SJSA1 (cell line): Measurements from ENCODE around the gene GCH1. TPM values are rescaled to one million over a fixed set of nuclear protein-coding genes. Genes with fewer than 3 reads are reported as not detected.
"Not testable (repeated sequence)": the region's sequence is repeated elsewhere in the genome, so short reads cannot be mapped to it uniquely, and the experiment has no call there.

Experiments
- DNase-seq, 2 experiments: peaks; one replicate each; pipeline ENCODE4 v3.0.0-alpha.2; 2015 to 2020; ENCODE audit warnings: low spot score in 2 of 2, low read depth in 1 of 2
- H3K27ac ChIP-seq: fragments of 250-450 bp; sonication (Bioruptor Pico); 2 replicates; pipeline ENCODE4 v1.5.1; 2020; ENCODE audit warnings: mild to moderate bottlenecking, moderate library complexity
- H3K27me3 ChIP-seq: fragments of 250-450 bp; sonication (Bioruptor Pico); replicated peaks from 2 replicates; pipeline ENCODE4 v1.5.1; 2020; ENCODE audit warnings: mild to moderate bottlenecking, moderate library complexity
- H3K36me3 ChIP-seq: fragments of 250-450 bp; sonication (Bioruptor Pico); 2 replicates; pipeline ENCODE4 v1.5.1; 2020; ENCODE audit warnings: mild to moderate bottlenecking
- H3K4me1 ChIP-seq: fragments of 250-450 bp; sonication (Bioruptor Pico); replicated peaks from 2 replicates; pipeline ENCODE4 v1.6.1; 2021; ENCODE audit warnings: mild to moderate bottlenecking
- H3K4me3 ChIP-seq: fragments of 250-450 bp; sonication (Bioruptor Pico); 2 replicates; pipeline ENCODE4 v1.5.1; 2020; ENCODE audit warnings: mild to moderate bottlenecking
- H3K9me3 ChIP-seq: fragments of 250-450 bp; sonication (Bioruptor Pico); replicated peaks from 2 replicates; pipeline ENCODE4 v1.5.1; 2020; ENCODE audit warnings: mild to moderate bottlenecking
- total RNA-seq: library from RNA; depleted of rRNA; stranded (reverse); fragments of >200 nt; shearing (Covaris generic); gene quantifications from 2 replicates; pipeline ENCODE4 v1.2.3, GENCODE V29; 2014

The GCH1 gene
- total RNA-seq, 1 experiment from 2014 or later = 1.8 TPM

DNA sequence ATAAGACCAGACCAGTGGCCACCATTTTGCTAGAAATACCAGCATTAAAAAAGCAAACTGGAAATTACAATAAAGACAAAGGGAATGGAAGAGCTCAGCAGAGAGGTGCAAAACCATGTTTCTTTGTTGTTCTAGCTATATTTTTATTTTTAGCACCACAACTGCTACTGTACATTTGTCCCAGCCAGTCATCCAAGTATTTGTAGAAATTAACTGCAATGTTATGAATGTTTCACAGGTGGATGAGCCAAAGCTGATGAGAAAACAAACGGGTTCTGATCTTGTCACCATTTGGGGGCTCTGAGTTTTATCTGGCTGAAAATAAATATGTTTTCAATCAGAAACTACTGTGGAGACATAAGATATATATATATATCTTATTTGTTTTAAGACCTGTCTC lies 24.9 kb upstream of the GCH1 start:
- H3K4me3 ChIP-seq = no peak overlapping the region
- DNase-seq = no peak
- H3K36me3 ChIP-seq = no peaks in the 10 kb centered on the region
- 0 out of 2 replicates have a peak, but pooled peaks cover 2% of the 10 kb centered on the region for H3K27me3 ChIP-seq
- H3K9me3 ChIP-seq = no peaks in the 10 kb centered on the region
- no peaks in the 10 kb centered on the region for H3K4me1 ChIP-seq
- H3K27ac ChIP-seq = no peak overlapping the region

DNA sequence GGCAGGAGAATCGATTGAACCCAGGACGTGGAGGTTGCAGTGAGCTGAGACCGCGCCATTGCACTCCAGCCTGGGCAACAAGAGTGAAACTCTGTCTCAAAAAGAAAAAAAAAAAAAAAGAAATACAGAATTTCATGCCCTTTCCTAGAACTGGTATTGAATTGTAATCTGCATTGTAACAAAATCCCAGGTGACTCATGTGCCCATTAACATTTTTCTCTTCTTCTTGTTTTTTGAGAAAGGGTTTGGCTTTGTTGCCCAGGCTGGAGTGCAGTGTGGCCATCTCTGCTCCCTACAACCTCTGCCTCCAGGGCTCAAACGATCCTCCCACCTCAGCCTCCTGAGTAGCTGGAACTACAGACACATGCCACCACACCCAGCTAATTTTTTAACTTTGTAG lies 23.9 kb upstream of the GCH1 start:
- not testable (repeated sequence) for H3K4me1 ChIP-seq, H3K4me3 ChIP-seq, H3K9me3 ChIP-seq, H3K27me3 ChIP-seq, DNase-seq, H3K36me3 ChIP-seq, H3K27ac ChIP-seq

DNA sequence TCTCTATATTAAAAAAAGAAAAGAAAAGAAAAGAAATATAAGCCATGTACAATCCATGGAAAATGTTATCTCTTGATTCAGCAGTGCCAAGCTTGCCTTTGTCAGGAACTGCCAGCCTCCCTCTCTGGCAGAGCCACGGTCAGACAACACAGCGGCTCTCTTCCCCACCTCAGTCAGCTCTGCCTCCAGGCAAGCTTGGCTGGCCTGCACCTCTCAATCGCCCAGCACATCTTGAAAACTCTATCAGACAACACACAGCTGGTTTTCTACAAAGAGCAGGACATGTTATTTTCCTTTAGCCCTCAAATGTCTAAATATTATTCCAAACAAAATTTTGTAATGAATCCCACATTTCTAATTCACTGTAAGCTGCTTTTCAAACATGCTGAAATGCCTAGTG lies 20.0 kb upstream of the GCH1 start:
- Histone ChIP-seq H3K27ac (no peak overlapping the region), H3K27me3 (no peaks in the 10 kb centered on the region), H3K4me1 (no peaks in the 10 kb centered on the region), H3K36me3 (no peaks in the 10 kb centered on the region), H3K4me3 (no peak overlapping the region), H3K9me3 (no peaks in the 10 kb centered on the region)
- DNase-seq = no peak

DNA sequence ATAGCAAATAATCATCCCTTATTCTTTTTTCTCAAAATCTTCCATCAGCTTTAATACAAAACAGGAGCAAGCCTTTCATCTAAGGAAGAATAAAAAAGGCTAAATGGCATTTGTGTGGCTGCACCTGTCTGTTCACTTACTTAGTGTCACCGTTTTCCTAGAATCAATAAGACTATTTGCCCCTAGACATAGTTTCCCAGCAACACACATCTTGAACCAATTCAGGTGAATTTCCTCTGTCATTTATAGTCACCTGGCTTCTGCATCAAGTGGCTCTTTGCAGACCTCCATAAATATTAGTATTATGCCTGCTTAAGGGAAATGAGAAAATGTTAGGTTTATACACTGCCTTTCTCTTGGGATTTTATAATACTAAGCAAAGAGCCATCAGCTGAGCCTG lies 17.4 kb upstream of the GCH1 start:
- H3K27me3 ChIP-seq = no peaks in the 10 kb centered on the region
- H3K9me3 ChIP-seq = no peaks in the 10 kb centered on the region
- H3K36me3 ChIP-seq = no peaks in the 10 kb centered on the region
- no peaks in the 10 kb centered on the region for H3K4me1 ChIP-seq
- no peak for DNase-seq
- H3K4me3 ChIP-seq = no peak overlapping the region
- no peak overlapping the region for H3K27ac ChIP-seq

DNA sequence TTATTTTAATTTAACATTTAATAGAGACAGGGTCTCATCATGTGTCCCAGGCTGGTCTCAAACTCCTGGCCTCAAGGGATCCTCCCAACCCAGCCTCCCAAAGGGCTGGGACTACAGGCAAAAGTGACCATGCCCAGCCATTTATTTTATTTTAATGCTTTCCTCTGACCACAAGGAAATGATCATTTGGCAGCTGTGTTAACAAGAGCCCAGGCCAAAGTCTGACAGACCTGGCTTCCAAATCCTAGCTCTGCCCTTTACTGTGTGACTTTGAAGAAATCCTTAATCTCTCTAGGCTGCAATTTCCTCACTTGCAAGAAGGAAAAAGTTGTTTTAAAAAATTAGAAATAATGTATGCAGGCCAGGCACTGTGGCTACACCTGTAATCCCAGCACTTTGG lies 16.7 kb upstream of the GCH1 start:
- H3K27me3 ChIP-seq = no peaks in the 10 kb centered on the region
- no peak overlapping the region for H3K27ac ChIP-seq
- no peaks in the 10 kb centered on the region for H3K4me1 ChIP-seq
- no peaks in the 10 kb centered on the region for H3K36me3 ChIP-seq
- H3K9me3 ChIP-seq = no peaks in the 10 kb centered on the region
- DNase-seq = no peak
- H3K4me3 ChIP-seq = no peak overlapping the region

DNA sequence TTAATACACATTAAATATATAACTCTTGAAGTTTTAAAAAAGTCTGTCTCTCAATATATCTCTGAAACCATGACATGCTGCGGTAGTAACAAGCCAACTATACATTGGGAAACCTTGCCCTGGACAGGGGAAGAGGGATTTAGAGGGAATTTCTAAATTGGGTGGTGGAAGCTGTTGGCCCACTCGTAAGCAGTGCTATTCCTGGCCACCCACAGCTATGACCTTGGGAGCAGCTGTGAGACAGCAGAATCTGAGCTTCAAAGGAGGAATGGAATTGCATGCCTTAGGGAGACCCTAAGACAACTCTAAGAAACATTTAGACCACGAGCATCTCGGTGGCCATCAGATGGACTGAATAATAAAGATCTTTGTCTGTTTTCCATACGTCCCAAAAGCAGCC lies 15.8 kb upstream of the GCH1 start:
- DNase-seq = no peak
- H3K36me3 ChIP-seq = no peaks in the 10 kb centered on the region
- H3K27me3 ChIP-seq = no peaks in the 10 kb centered on the region
- H3K4me3 ChIP-seq = no peak overlapping the region
- H3K4me1 ChIP-seq = no peaks in the 10 kb centered on the region
- H3K9me3 ChIP-seq = no peaks in the 10 kb centered on the region
- H3K27ac ChIP-seq = no peak overlapping the region

DNA sequence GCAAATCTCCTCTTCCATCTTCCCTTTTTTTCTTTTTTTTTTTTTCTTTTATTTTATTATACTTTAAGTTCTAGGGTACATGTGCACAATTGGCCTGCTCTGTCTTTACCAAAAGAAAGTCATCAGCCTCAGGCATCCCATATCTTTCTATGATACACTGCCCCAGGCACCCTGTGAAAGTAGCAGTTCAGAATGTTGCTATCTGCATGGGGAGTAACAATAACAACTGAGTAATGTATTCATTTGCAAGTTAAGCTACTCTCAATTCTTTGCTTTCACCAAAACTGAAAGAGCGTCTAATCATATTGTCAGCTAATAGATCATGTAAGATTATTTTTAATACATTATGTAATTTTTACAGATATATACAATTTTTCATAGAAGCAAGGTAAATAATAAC lies 13.5 kb upstream of the GCH1 start:
- Histone ChIP-seq H3K27me3 (no peaks in the 10 kb centered on the region), H3K4me1 (no peaks in the 10 kb centered on the region), H3K27ac (no peak overlapping the region), H3K4me3 (no peak overlapping the region), H3K36me3 (no peaks in the 10 kb centered on the region), H3K9me3 (no peaks in the 10 kb centered on the region)
- no peak for DNase-seq

DNA sequence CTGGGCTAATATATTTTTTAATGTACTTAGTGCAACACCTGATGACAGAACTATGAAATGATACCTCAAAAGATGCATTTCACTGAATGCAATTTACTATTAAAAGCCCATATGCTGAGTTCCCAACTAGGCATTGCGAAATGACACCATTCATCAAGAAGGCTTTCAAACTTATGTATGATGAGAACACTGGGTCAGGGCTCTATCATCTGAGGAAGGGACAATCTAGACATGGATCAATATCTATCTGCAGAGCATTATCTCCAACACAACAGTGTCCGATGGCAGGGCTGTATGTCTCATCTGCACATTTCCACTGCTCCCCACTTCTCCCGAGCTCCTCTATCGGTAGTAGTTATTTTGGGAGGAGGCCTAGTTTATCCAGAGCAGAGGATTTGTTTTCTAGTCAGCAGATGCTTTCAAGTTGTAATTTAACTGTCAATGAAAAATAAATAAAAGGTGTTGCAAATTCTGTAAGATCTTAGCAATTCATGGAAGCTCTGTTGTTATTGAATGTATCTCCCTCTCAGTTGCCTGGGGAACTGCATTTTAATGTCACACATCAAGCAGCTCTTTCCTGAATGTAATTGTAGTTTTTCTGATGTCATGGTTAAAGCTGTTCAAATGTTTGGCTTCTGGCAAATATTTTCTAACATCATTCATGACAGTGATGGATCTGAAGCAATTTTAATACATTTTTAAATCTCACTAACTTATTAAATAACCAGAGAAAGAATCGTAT lies 7.4 kb upstream of the GCH1 start:
- Histone ChIP-seq H3K9me3 (no peaks in the 10 kb centered on the region), H3K27ac (no peak overlapping the region), H3K27me3 (no peaks in the 10 kb centered on the region), H3K4me1 (no peaks in the 10 kb centered on the region), H3K36me3 (no peaks in the 10 kb centered on the region), H3K4me3 (no peak overlapping the region)
- no peak for DNase-seq

DNA sequence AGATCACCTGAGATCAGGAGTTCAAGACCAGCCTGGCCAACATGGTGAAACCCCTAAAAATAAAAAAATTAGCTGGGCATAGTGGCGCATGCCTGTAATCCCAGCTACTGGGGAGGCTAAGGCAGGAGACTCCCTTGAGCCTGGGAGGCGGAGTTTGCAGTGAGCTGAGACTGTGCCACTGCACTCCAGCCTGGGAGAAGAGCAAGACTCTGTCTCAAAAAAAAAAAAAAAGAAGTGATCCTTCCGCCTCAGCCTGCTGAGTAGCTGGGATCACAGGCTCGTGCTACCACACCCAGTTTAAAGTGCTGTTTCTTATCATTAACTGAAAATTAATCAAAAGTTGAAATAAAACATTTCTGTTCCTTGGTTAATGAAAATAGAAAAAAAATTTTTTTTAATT lies 6.3 kb upstream of the GCH1 start:
- H3K27ac ChIP-seq = not testable (repeated sequence)

DNA sequence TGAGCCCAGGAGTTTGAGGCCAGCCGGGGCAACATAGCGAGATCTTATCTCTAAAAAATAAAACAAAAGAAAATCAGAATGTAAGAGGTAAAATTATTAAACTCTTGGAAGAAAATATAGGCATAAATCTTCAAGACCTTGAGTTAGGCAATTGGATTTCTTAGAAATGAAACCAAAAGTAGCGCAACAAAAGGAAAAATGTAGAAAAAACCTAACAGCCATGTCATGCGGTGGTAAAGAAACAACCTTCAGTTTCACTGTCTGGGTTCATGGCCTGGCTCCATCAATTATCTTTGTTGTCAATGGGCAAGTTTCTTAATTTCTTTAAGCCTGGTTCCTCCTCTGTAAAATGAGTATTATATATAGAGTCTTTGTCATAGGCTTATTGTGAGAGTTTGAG lies 5.6 kb upstream of the GCH1 start:
- Histone ChIP-seq H3K27ac (no peak overlapping the region), H3K4me1 (no peaks in the 10 kb centered on the region), H3K36me3 (no peaks in the 10 kb centered on the region), H3K4me3 (no peak overlapping the region), H3K27me3 (no peaks in the 10 kb centered on the region), H3K9me3 (no peaks in the 10 kb centered on the region)
- no peak for DNase-seq

More for the DNA sequence above, 6.3 kb upstream of the GCH1 start:
- H3K27me3 ChIP-seq, DNase-seq, H3K4me1 ChIP-seq, H3K4me3 ChIP-seq, H3K9me3 ChIP-seq, H3K36me3 ChIP-seq: not testable (repeated sequence)

DNA sequence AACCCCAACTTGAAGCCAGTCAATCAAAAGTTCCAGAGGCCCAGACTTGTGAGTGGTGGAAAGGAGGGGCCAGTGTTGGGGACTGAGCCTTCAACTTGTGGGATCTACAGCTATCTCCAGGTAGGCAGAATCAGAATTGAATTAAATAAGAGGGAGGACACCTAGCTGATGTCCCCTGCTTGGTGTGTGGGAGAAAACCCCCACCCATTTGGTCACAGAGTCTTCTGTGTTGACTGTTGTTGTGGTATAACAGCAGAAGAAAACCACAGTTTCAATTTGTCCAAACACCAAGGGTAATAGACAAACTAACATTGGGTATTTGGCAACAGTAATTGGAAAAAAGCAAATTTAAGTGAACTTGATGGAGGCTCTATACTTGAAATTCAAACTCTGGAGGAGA lies 3.4 kb upstream of the GCH1 start:
- DNase-seq = no peak
- H3K4me1 ChIP-seq = peaks cover 12% of the 10 kb centered on the region
- H3K9me3 ChIP-seq = no peaks in the 10 kb centered on the region
- no peak overlapping the region for H3K27ac ChIP-seq
- peaks cover 2% of the 10 kb centered on the region; the same call in 1 of the 2 replicates for H3K27me3 ChIP-seq
- peaks cover 4% of the 10 kb centered on the region for H3K36me3 ChIP-seq
- H3K4me3 ChIP-seq = no peak overlapping the region

DNA sequence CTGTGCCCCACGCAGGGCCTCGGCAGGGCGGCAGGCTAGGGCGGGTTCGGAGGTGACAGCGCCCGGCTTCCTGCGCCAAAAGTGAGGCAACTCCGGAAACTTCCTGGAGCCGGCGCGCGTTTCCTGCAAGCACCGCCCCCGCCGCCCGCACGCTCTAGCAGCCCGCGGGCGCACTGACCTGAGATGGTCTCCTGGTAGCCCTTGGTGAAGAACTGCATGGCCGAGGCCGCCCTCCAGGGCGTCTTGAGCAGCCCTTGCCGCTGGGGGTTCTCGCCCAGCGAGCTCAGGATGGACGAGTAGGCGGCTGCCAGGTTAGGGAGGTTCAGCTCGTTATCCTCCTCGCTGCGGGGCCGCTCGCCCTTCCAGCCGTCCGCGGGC lies 494 bp downstream of the GCH1 start:
- Histone ChIP-seq H3K4me1 (peaks cover 13% of the 10 kb centered on the region), H3K4me3 (peak overlapping the region; percentile 60), H3K27ac (no peak overlapping the region), H3K9me3 (no peaks in the 10 kb centered on the region), H3K27me3 (peaks cover 4% of the 10 kb centered on the region; the same call in 1 of the 2 replicates), H3K36me3 (peaks cover 4% of the 10 kb centered on the region)
- DNase-seq = peak; percentile 41 to 51

DNA sequence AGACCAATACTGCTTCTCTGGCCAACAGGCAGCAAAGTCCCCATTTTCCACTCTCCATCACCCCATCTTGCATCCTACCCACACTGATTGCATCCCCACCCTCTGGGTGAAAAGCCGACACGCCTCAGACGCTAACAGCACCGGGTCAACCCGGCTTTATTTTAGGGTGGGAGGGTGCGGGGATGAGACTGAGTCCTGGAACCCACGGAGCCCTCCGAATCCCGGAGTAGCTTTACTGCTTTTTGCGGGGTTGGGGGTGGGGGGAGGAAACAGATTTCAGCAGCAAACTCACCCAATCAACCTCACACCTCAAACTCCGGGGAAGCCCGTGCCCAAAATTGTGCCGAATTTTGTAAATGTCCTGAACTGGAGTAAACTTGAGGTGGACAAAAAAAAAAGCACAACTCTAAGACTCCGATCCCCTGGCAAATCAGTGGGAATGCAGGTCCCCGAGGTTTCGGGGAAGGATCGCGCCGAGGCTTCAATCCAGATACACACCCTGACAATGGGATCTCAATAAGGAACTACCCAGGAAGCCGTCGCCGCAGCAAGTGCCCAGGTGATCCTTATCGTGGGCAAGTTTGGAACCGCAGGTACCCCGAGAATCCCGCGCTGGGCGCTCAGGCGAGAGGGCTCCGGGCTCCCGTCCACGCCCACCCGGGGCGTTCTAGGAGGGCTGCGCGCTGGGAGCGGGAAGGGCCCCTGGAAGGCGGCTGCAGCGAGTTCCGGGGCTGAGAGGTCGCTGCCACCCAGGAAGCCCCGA lies 1.1 kb downstream of the GCH1 start:
- H3K27me3 ChIP-seq = peaks cover 4% of the 10 kb centered on the region; the same call in 1 of the 2 replicates
- H3K4me1 ChIP-seq = peaks cover 13% of the 10 kb centered on the region
- peaks cover 4% of the 10 kb centered on the region for H3K36me3 ChIP-seq
- no peak overlapping the region for H3K27ac ChIP-seq
- H3K9me3 ChIP-seq = no peaks in the 10 kb centered on the region
- H3K4me3 ChIP-seq = peak overlapping the region; percentile 60
- DNase-seq = no peak

DNA sequence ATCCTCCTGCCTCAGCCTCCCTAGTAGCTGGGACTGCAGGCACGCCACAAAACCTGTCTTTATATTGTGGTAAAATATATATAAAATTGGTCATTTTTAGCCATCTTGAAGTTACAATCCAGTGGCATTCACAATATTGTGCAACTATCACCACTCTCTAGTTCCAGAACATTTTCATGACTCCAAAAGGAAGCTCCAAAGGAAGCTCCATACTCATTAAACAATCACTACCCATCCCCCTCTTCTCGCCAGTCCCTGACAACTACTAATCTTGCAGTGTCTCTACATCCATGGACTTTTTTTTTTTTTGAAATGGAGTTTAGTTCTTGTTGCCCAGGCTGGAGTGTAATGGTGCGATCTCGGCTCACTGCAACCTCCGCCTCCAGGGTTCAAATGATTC lies 3.1 kb downstream of the GCH1 start:
- H3K4me1 ChIP-seq = peaks cover 20% of the 10 kb centered on the region
- no peaks in the 10 kb centered on the region for H3K9me3 ChIP-seq
- H3K27ac ChIP-seq = no peak overlapping the region
- no peak overlapping the region for H3K4me3 ChIP-seq
- peaks cover 4% of the 10 kb centered on the region; the same call in 1 of the 2 replicates for H3K27me3 ChIP-seq
- DNase-seq = no peak
- peaks cover 4% of the 10 kb centered on the region for H3K36me3 ChIP-seq
